A549 treated with AZD2906 at 1 μM for 4 hours (cell line): Measurements from ENCODE around the gene FOXP1. TPM values are rescaled to one million over a fixed set of nuclear protein-coding genes. Genes with fewer than 3 reads are reported as not detected.

Experiments
- total RNA-seq: library from RNA; stranded (reverse); fragments of 200-300 nt; extraction: Qiagen RNA extraction; gene quantifications from 5 replicates; pipeline ENCODE4 v1.2.3, GENCODE V29; 2022

The FOXP1 gene
- total RNA-seq, result 6.8 to 9.9 TPM (median 9.2 TPM) in 5 replicates

GRCh38 chr3:71583566-71584393, at the start of gene FOXP1:
FOXP1 (minus strand) TSS chr3:71583728; CDS start chr3:71198381, 385,347 bp downstream.

Other genes with a start within 250 kb of the FOXP1 start
- 3.3 to 4.6 TPM (median 3.5 TPM) in 5 replicates for gene EIF4E3, start 141.7 kb upstream of the FOXP1 start, total RNA-seq
- gene GPR27, start 170.1 kb upstream of the FOXP1 start, total RNA-seq, result 2.2 to 3.3 TPM (median 3.0 TPM) in 5 replicates
- not detected in 5 replicates for gene PROK2, start 201.4 kb upstream of the FOXP1 start, total RNA-seq